GM12878 (cell line): ENCODE results near the gene NAA25. TPM values are rescaled to one million over a fixed set of nuclear protein-coding genes. Genes with fewer than 3 reads are reported as not detected.

Source experiments
- ATAC-seq: fragments of 200-7000 bp; cut with Tn5 transposase; 3 replicates; pipeline ENCODE4 v1.9.1; 2020; ENCODE audit warnings: mild to moderate bottlenecking, moderate library complexity
- BruUV-seq: library from RNA; stranded (reverse); fragments of 400-500 nt; replicated peaks from 2 replicates; lab custom pipeline; 2021; lab: Mats Ljungman, UMichigan
- CTCF ChIA-PET: fragments of 300-600 bp; sonication (Branson Sonifier 250); formaldehyde crosslinking; extraction: SDS; loops from one replicate; lab custom pipeline; 2021; ENCODE audit warnings: inconsistent platforms; lab: Yijun Ruan, JAX
- POLR2A ChIA-PET: fragments of 350-600 bp; formaldehyde crosslinking; extraction: SDS; loops from one replicate; lab custom pipeline; 2021; ENCODE audit warnings: inconsistent platforms; lab: Charles Lee
- RAD21 ChIA-PET: fragments of 300-600 bp; sonication (Branson Sonifier 250); formaldehyde crosslinking; loops from one replicate; lab custom pipeline; 2023; ENCODE audit warnings: antibody characterized with exemption; ENCODE audit not compliant: unreplicated experiment; lab: Charles Lee
- SMC1A ChIA-PET: fragments of 300-600 bp; sonication (Branson Sonifier 250); formaldehyde crosslinking; loops from one replicate; lab custom pipeline; 2023; ENCODE audit not compliant: unreplicated experiment, uncharacterized antibody; lab: Charles Lee
- DNase-seq: peaks from one replicate; pipeline ENCODE4 v3.0.0-alpha.2; 2011; ENCODE audit warnings: low read depth, low spot score
- FAIRE-seq: peaks from 3 replicates; lab custom pipeline; 2011; peaks lifted over from hg19 to GRCh38; lab: Jason Lieb, UNC
- H2AFZ ChIP-seq: 2 replicates; pipeline ENCODE4 v1.6.0; 2011; ENCODE audit warnings: low read depth, low read length, control low read depth; ENCODE audit not compliant: control insufficient read depth
- H3K27ac ChIP-seq: 2 replicates; pipeline ENCODE4 v1.5.1; 2011; ENCODE audit warnings: control low read depth; ENCODE audit not compliant: control insufficient read depth, insufficient read depth
- H3K27me3 ChIP-seq, 2 experiments: replicated peaks in 1 of 2; 2 replicates each; pipeline versions ENCODE4 v1.6.0 to v1.6.1; 2011; ENCODE audit warnings: low read length in 1 of 2; ENCODE audit not compliant: control insufficient read depth in 2 of 2, insufficient read depth in 2 of 2
- H3K36me3 ChIP-seq, 2 experiments: 2 replicates each; pipeline ENCODE4 v1.5.1; 2011; ENCODE audit warnings: low read length in 1 of 2; ENCODE audit not compliant: control insufficient read depth in 2 of 2, insufficient read depth in 2 of 2
- H3K4me1 ChIP-seq: 2 replicates; pipeline ENCODE4 v1.6.1; 2011; ENCODE audit warnings: mild to moderate bottlenecking, low read length, moderate library complexity, mixed read lengths; ENCODE audit not compliant: control insufficient read depth, insufficient read depth
- H3K4me2 ChIP-seq: 2 replicates; pipeline ENCODE4 v1.6.0; 2011; ENCODE audit warnings: control low read depth; ENCODE audit not compliant: control insufficient read depth, insufficient read depth
- H3K4me3 ChIP-seq: fragments of 200-600 bp; sonication (generic); 2 replicates; pipeline ENCODE4 v1.5.1; 2016
- H3K79me2 ChIP-seq: 2 replicates; pipeline ENCODE4 v1.6.0; 2011; ENCODE audit warnings: low read length; ENCODE audit not compliant: control insufficient read depth, insufficient read depth
- H3K9ac ChIP-seq: 2 replicates; pipeline ENCODE4 v1.8.0; 2011; ENCODE audit warnings: low read length, control low read depth, mixed read lengths; ENCODE audit not compliant: control insufficient read depth, insufficient read depth
- H3K9me3 ChIP-seq: replicated peaks from 3 replicates; pipeline ENCODE4 v1.5.1; 2011; ENCODE audit warnings: mild to moderate bottlenecking, low read length; ENCODE audit not compliant: control insufficient read depth, insufficient read depth
- H4K20me1 ChIP-seq: 2 replicates; pipeline ENCODE4 v1.6.0; 2011; ENCODE audit not compliant: control insufficient read depth, insufficient read depth
- ATF3 ChIP-seq: IDR thresholded peaks from 2 replicates; pipeline ENCODE4 v1.6.1; 2011; ENCODE audit warnings: low read depth, mild to moderate bottlenecking, low read length, moderate library complexity, borderline replicate concordance; ENCODE audit errors: extremely low read depth
- ATF7 ChIP-seq: fragments of 450-650 bp; IDR thresholded peaks from 2 replicates; pipeline ENCODE4 v1.6.1; 2016; ENCODE audit warnings: low read depth, mild to moderate bottlenecking
- CBX5 ChIP-seq: sonication (generic); IDR thresholded peaks from 2 replicates; pipeline ENCODE4 v1.6.1; 2016; ENCODE audit warnings: low read depth, moderate library complexity, mild to moderate bottlenecking, inconsistent platforms
- PAX5 ChIP-seq: IDR thresholded peaks from 2 replicates; pipeline ENCODE4 v1.6.1; 2011; ENCODE audit warnings: low read depth, low read length, borderline replicate concordance
- PML ChIP-seq: IDR thresholded peaks from 2 replicates; pipeline ENCODE4 v1.6.1; 2012; ENCODE audit warnings: low read length, inconsistent platforms
- POU2F2 ChIP-seq: IDR thresholded peaks from 3 replicates; pipeline ENCODE4 v1.6.1; 2011; ENCODE audit warnings: low read depth, mild to moderate bottlenecking, low read length, borderline replicate concordance
- RAD21 ChIP-seq: IDR thresholded peaks from 2 replicates; pipeline ENCODE4 v1.6.1; 2011; ENCODE audit warnings: mild to moderate bottlenecking, low read depth, low read length, moderate library complexity; ENCODE audit not compliant: insufficient read depth
- SREBF1 ChIP-seq: IDR thresholded peaks from 2 replicates; pipeline ENCODE4 v1.6.1; 2012; ENCODE audit warnings: mild to moderate bottlenecking, low read length
- TARDBP ChIP-seq: IDR thresholded peaks from 2 replicates; pipeline ENCODE4 v1.6.1; 2016; ENCODE audit warnings: borderline replicate concordance
- TCF12 ChIP-seq: IDR thresholded peaks from 2 replicates; pipeline ENCODE4 v1.6.1; 2011; ENCODE audit warnings: low read depth, mild to moderate bottlenecking, low read length
- USF1 ChIP-seq: IDR thresholded peaks from 2 replicates; pipeline ENCODE4 v1.6.1; 2011; ENCODE audit warnings: borderline replicate concordance, low read depth, mild to moderate bottlenecking, moderate library complexity, mixed read lengths, low read length; ENCODE audit not compliant: insufficient read depth; ENCODE audit errors: extremely low read length
- ZBTB33 ChIP-seq: fragments of 450-650 bp; IDR thresholded peaks from 2 replicates; pipeline ENCODE4 v1.6.1; 2017; ENCODE audit warnings: mild to moderate bottlenecking
- ZNF592 ChIP-seq: fragments of 450-650 bp; IDR thresholded peaks from 2 replicates; pipeline ENCODE4 v1.6.1; 2017; ENCODE audit warnings: mild to moderate bottlenecking, moderate library complexity
- WGBS: methylation state at CpG from one replicate; pipeline ENCODE4 v1.1.6; 2016; ENCODE audit warnings: low lambda C conversion rate; ENCODE audit not compliant: insufficient replicate concordance, insufficient coverage; ENCODE audit errors: missing lambda C conversion rate; 5-methylcytosine and 5-hydroxymethylcytosine counted together
- in situ Hi-C: fragments of 300-500 bp; cut with MboI; formaldehyde crosslinking; loops from 9 replicates; pipeline ENCODE4 v1.14.3; 2018; ENCODE audit warnings: mixed read lengths
- intact Hi-C: fragments of 100-400 bp; cut with micrococcal nuclease; formaldehyde crosslinking; loops from one replicate; pipeline ENCODE4 v1.14.2; 2022; ENCODE audit not compliant: unreplicated experiment
- polyA plus RNA-seq, 11 experiments: library from polyadenylated mRNA; depleted of rRNA in 4 of 11; unstranded in 6 of 11; stranded (reverse) in 5 of 11; fragments of >200 nt; fragmentation: Nextera tagmentation in 4 of 11; fragmentation: Illumina TruSeq in 1 of 11; extraction: Ambion mirVana in 4 of 11; extraction: Trizol in 1 of 11; gene quantifications; 1 replicate in 1 of 11; 2 replicates in 10 of 11; pipeline versions ENCODE4 v1.2.1 to v1.2.3, GENCODE V29; 2011 to 2016; ENCODE audit warnings: inconsistent platforms in 2 of 11, missing spikeins in 2 of 11, low read depth in 1 of 11
- total RNA-seq, 4 experiments: library from RNA; depleted of rRNA in 3 of 4; stranded (reverse); fragments of >200 nt in 3 of 4; fragmentation: Illumina TruSeq in 1 of 4; extraction: Trizol in 1 of 4; gene quantifications; 2 replicates each; pipeline versions ENCODE4 v1.2.1 to v1.2.3, GENCODE V29; 2013 to 2021

Gene NAA25
- total and polyA plus RNA-seq, 10 of the 15 experiments (the other 5 are each of a cell fraction or from before 2014, with no cell fraction given): 15.0 to 39.2 (median 29.4) TPM

GRCh38 chr12:112112409-112113133 is 4.0 kb upstream of the NAA25 start:
- DNase-seq (no peak), FAIRE-seq (no peak), ATAC-seq (no peak)
- BruUV-seq: no TSS peak
- Histone ChIP-seq H4K20me1 (no peaks in the 10 kb centered on the region), H3K9ac (no peak overlapping the region), H2AFZ (no peak overlapping the region), H3K4me3 (no peak overlapping the region), H3K4me2 (no peak overlapping the region), H3K9me3 (no peaks in the 10 kb centered on the region), H3K36me3 (no peaks in the 10 kb centered on the region), H3K27ac (no peak overlapping the region), H3K4me1 (peaks cover 5% of the 10 kb centered on the region; the same call in 1 of the 2 replicates), H3K79me2 (peaks cover 15% of the 10 kb centered on the region), H3K27me3 (no peaks in the 10 kb centered on the region)
- intact Hi-C loops (no loop called here), in situ Hi-C loops (no loop called here)
- ChIA-PET RAD21 (no interaction called here), CTCF (interaction anchor here (1.0 to 1.6 kb wide), 2 partner anchors 9 to 13 kb away, joined by 3 to 4 read pairs; partner anchors contain the start of gene TRAFD1), POLR2A (interaction anchor here (0.6 to 9.3 kb wide), 2 partner anchors 14 to 15 kb away, joined by 3 to 161 read pairs; partner anchors contain the start of gene TRAFD1), SMC1A (interaction anchor here (0.6 to 3.9 kb wide), 5 partner anchors 9 to 72 kb away, joined by 3 to 14 read pairs (median 3); partner anchors contain the start of gene TRAFD1)
- 78% methylated on average over 6 of the region's 6 CpGs for WGBS
- TF ChIP-seq ZNF592 (no peak), ATF7 (no peak), ATF3 (no peak), USF1 (no peak), PAX5 (no peak), TCF12 (no peak), TARDBP (no peak), PML (no peak), POU2F2 (no peak), ZBTB33 (no peak), CBX5 (no peak), SREBF1 (no peak), RAD21 (no peak)
